Fibroblast of lung (primary cell): Measurements from ENCODE around the gene FADS6. TPM values are rescaled to one million over a fixed set of nuclear protein-coding genes. Genes with fewer than 3 reads are reported as not detected.

ENCODE experiments used
- DNase-seq, 2 donors: peaks; one replicate each; pipeline versions ENCODE4 v3.0.0 to v3.0.0-alpha.2; 2010; ENCODE audit warnings: low read depth in 2 of 2
- H2AFZ ChIP-seq: 2 replicates; pipeline ENCODE4 v1.5.1; 2012; ENCODE audit warnings: low read length, control low read depth, inconsistent platforms
- H3K27ac ChIP-seq: 2 replicates; pipeline ENCODE4 v1.5.1; 2011; ENCODE audit warnings: low read length, control low read depth; ENCODE audit not compliant: insufficient read depth
- H3K27me3 ChIP-seq: 2 replicates; pipeline ENCODE4 v1.5.1; 2011; ENCODE audit warnings: mild to moderate bottlenecking, low read length; ENCODE audit not compliant: control insufficient read depth, insufficient read depth
- H3K36me3 ChIP-seq: 2 replicates; pipeline ENCODE4 v1.5.1; 2011; ENCODE audit warnings: low read length; ENCODE audit not compliant: control insufficient read depth, insufficient read depth
- H3K4me1 ChIP-seq: 2 replicates; pipeline ENCODE4 v1.5.1; 2011; ENCODE audit warnings: low read length; ENCODE audit not compliant: control insufficient read depth, insufficient read depth; ENCODE audit errors: extremely low read depth
- H3K4me2 ChIP-seq: 2 replicates; pipeline ENCODE4 v1.5.1; 2011; ENCODE audit warnings: low read length, control low read depth; ENCODE audit not compliant: insufficient read depth; ENCODE audit errors: extremely low read depth
- H3K4me3 ChIP-seq, 4 experiments: fragments of 200-600 bp in 1 of 4; sonication (generic) in 1 of 4; replicated peaks in 1 of 4; 2 replicates each; pipeline ENCODE4 v1.5.1; 2011 to 2016; ENCODE audit warnings: low read length in 4 of 4, low read depth in 3 of 4, mild to moderate bottlenecking in 3 of 4, control low read depth in 2 of 4, inconsistent platforms in 1 of 4, mixed read lengths in 1 of 4; ENCODE audit not compliant: insufficient read depth in 1 of 4; ENCODE audit errors: control extremely low read depth in 1 of 4
- H3K79me2 ChIP-seq: 2 replicates; pipeline ENCODE4 v1.5.1; 2012; ENCODE audit warnings: mild to moderate bottlenecking, low read length, inconsistent platforms; ENCODE audit not compliant: control insufficient read depth, insufficient read depth
- H3K9ac ChIP-seq: 2 replicates; pipeline ENCODE4 v1.5.1; 2011; ENCODE audit warnings: mild to moderate bottlenecking, low read length, control low read depth; ENCODE audit not compliant: insufficient read depth
- H3K9me3 ChIP-seq: 2 replicates; pipeline ENCODE4 v1.5.1; 2012; ENCODE audit warnings: low read depth, low read length; ENCODE audit not compliant: control insufficient read depth, insufficient read depth
- H4K20me1 ChIP-seq: 2 replicates; pipeline ENCODE4 v1.5.1; 2011; ENCODE audit warnings: low read length; ENCODE audit not compliant: control insufficient read depth, insufficient read depth; ENCODE audit errors: extremely low read depth
- EZH2 ChIP-seq: IDR thresholded peaks from 2 replicates; pipeline ENCODE4 v1.5.1; 2012; ENCODE audit warnings: low read length, control low read depth, mild to moderate bottlenecking; ENCODE audit errors: missing control alignments
- polyA minus RNA-seq: library from RNA; depleted of rRNA, polyadenylated mRNA; stranded (reverse); fragments of >200 nt; gene quantifications from 2 replicates; pipeline ENCODE4 v1.2.3, GENCODE V29; 2011; ENCODE audit warnings: low replicate concordance
- polyA plus RNA-seq, 2 donors: library from polyadenylated mRNA; depleted of rRNA in 1 of 2; stranded (reverse) in 1 of 2; unstranded in 1 of 2; fragments of >200 nt; gene quantifications; 2 replicates each; pipeline ENCODE4 v1.2.1, GENCODE V29; 2011 to 2012; ENCODE audit warnings: missing spikeins in 1 of 2
- total RNA-seq: library from RNA; depleted of rRNA; stranded (reverse); fragments of >200 nt; gene quantifications from 2 replicates; pipeline ENCODE4 v1.2.1, GENCODE V29; 2014
- TF ChIP-seq, protein P1 (sequence below), 2 donors: IDR thresholded peaks in 1 of 2; conservative IDR thresholded peaks in 1 of 2; 1 replicate in 1 of 2; 2 replicates in 1 of 2; pipeline ENCODE4 v1.5.1; 2011 to 2012; ENCODE audit warnings: low read length in 2 of 2, control low read depth in 1 of 2, inconsistent platforms in 1 of 2, low read depth in 1 of 2, mild to moderate bottlenecking in 1 of 2

FADS6 gene, protein sequence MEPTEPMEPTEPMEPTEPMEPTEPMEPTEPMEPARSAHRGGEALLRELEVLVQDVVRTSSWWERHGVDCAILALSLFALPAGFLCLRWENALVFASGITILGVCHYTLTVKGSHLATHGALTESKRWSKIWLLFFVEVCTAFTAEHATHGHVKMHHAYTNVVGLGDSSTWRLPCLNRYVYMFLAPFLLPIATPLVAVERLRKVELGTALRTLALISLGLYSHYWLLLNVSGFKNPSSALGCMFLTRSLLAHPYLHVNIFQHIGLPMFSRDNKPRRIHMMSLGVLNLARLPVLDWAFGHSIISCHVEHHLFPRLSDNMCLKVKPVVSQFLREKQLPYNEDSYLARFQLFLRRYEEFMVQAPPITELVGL
- total RNA-seq (not detected in 2 replicates), polyA plus RNA-seq (not detected in 2 replicates), polyA minus RNA-seq (not detected in 2 replicates)
- polyA plus RNA-seq (2012): not detected in 2 replicates

DNA sequence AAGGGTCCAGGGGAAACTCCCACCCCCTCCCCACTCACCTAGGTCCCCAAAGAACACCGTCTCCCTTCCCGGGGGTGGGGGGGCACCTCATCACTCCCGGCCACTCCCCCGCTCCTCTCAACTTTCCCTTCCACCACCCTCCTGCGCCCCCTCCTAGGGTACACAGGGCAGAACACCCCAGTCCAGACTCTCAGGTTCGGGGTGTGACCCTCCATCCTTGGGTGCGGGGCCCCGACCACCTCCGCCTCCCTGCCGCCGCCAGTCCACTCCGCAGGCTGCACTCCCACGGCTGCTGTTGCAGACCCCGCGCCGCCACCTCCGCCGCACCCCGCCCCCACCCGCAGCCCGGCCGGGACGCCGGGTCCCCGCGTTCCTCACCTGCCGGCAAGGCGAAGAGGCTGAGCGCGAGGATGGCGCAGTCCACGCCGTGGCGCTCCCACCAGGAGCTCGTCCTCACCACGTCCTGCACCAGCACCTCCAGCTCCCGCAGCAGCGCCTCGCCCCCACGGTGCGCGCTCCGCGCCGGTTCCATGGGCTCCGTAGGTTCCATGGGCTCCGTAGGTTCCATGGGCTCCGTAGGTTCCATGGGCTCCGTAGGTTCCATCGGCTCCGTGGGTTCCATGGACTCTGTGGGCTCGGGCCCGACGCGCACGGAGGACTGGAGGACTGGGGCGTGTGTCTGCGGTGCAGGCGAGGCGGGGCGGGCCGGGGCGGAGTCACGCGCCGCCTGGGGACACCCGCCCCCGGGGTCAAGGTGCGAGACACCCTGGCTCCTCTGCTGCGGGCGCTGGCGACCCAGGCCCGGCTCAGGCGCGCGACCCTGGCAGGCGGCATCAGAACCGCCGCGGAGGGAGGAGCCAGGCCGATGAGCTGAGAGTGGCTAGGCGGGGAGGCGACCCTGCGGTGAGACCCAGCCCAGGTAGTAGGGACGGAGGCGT is at the start of gene FADS6:
Gene FADS6 (minus strand): TSS at position 660 of the 938 bp plus-strand sequence. CDS start 38 bp downstream, at position 622.
- no peak within 1 kb of the TSS for H3K9ac ChIP-seq
- no peak within 1 kb of the TSS for H3K4me2 ChIP-seq
- no peaks in the 10 kb centered on the region for H4K20me1 ChIP-seq
- H3K4me3 ChIP-seq: no peak within 1 kb of the TSS
- no peaks in the 10 kb centered on the region for H3K9me3 ChIP-seq
- H3K4me1 ChIP-seq: no peaks in the 10 kb centered on the region
- H2AFZ ChIP-seq: no peak within 1 kb of the TSS
- H3K79me2 ChIP-seq: no peaks in the 10 kb centered on the region
- H3K27ac ChIP-seq: no peak within 1 kb of the TSS
- DNase-seq: no peak
- no peaks in the 10 kb centered on the region for H3K36me3 ChIP-seq
- TF ChIP-seq, protein P1, sequence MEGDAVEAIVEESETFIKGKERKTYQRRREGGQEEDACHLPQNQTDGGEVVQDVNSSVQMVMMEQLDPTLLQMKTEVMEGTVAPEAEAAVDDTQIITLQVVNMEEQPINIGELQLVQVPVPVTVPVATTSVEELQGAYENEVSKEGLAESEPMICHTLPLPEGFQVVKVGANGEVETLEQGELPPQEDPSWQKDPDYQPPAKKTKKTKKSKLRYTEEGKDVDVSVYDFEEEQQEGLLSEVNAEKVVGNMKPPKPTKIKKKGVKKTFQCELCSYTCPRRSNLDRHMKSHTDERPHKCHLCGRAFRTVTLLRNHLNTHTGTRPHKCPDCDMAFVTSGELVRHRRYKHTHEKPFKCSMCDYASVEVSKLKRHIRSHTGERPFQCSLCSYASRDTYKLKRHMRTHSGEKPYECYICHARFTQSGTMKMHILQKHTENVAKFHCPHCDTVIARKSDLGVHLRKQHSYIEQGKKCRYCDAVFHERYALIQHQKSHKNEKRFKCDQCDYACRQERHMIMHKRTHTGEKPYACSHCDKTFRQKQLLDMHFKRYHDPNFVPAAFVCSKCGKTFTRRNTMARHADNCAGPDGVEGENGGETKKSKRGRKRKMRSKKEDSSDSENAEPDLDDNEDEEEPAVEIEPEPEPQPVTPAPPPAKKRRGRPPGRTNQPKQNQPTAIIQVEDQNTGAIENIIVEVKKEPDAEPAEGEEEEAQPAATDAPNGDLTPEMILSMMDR (conservative IDR thresholded peaks at IDR 0.05 in 1 of 2, IDR thresholded peaks at IDR 0.05 in 1 of 2; ENCODE audit: low read depth in 1 of 2, low read length in 2 of 2): no peak
- TF ChIP-seq EZH2: peak; percentile 82
- H3K27me3 ChIP-seq: peaks cover 34% of the 10 kb centered on the region

DNA sequence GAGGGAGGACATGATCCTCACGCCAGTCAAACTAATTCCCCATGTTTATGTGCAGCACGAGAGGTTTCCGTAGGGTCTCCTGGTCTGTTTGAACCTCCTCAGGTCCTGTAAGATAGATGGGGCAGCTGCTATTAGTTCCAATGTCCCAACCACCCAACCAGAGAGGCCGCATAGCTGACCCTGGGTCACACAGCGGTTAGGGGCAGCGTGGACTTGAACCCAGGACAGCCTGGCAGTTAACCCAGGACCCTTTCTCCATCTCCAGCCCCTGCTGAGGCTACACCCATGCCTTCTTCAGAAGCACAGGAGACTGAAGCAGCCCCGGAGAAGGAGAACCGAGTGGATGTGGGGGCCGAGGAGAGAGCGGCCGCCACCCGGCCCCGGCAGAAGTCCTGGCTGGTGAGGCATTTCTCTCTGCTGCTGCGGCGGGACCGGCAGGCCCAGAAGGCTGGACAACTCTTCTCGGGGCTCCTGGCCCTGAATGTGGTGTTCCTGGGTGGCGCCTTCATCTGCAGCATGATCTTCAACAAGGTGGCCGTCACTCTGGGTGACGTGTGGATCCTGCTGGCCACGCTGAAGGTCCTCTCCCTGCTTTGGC is 47.8 kb upstream of the FADS6 start:
- peak; percentile 32 for TF ChIP-seq EZH2
- TF ChIP-seq, protein P1 (conservative IDR thresholded peaks at IDR 0.05 in 1 of 2, IDR thresholded peaks at IDR 0.05 in 1 of 2; ENCODE audit: low read depth in 1 of 2, low read length in 2 of 2): no peak
- no peak overlapping the region for H2AFZ ChIP-seq
- H3K9ac ChIP-seq: no peak overlapping the region
- no peaks in the 10 kb centered on the region for H3K36me3 ChIP-seq
- no peaks in the 10 kb centered on the region for H3K4me1 ChIP-seq
- peaks cover 40% of the 10 kb centered on the region for H3K27me3 ChIP-seq
- no peak overlapping the region for H3K4me2 ChIP-seq
- H3K9me3 ChIP-seq: no peaks in the 10 kb centered on the region
- no peak overlapping the region for H3K27ac ChIP-seq
- H3K79me2 ChIP-seq: no peaks in the 10 kb centered on the region
- no peak overlapping the region for H3K4me3 ChIP-seq
- H4K20me1 ChIP-seq: no peaks in the 10 kb centered on the region
- no peak for DNase-seq
